Gastroesophageal sphincter (tissue), 4 donors: ENCODE measurements around the gene LSAMP. TPM values are rescaled to one million over a fixed set of nuclear protein-coding genes. Genes with fewer than 3 reads are reported as not detected.
A peak's percentile ranks its signal among the peaks of the same experiment; 100 is the strongest.
"Not testable (repeated sequence)": the region's sequence is repeated elsewhere in the genome, so short reads cannot be mapped to it uniquely, and the experiment has no call there.

Source experiments
- ATAC-seq: fragments of 150-250 bp; one replicate; pipeline ENCODE4 v1.9.1; 2016; ENCODE audit warnings: mild to moderate bottlenecking, moderate library complexity
- H3K27ac ChIP-seq, 4 donors: fragments of 200-600 bp; sonication (generic) in 3 of 4; 1 replicate in 3 of 4; 2 replicates in 1 of 4; pipeline ENCODE4 v1.5.1; 2016 to 2019
- H3K27me3 ChIP-seq: fragments of 200-600 bp; sonication (generic); one replicate; pipeline ENCODE4 v1.5.1; 2019
- H3K36me3 ChIP-seq, 2 donors: fragments of 200-600 bp; sonication (generic); one replicate each; pipeline ENCODE4 v1.5.1; 2019; ENCODE audit warnings: control low read depth in 1 of 2
- H3K4me1 ChIP-seq, 3 donors: fragments of 200-600 bp; sonication (generic); 1 replicate in 2 of 3; 2 replicates in 1 of 3; pipeline ENCODE4 v1.5.1; 2016 to 2019; ENCODE audit warnings: control low read depth in 2 of 3
- H3K4me3 ChIP-seq, 2 donors: fragments of 200-600 bp; sonication (generic); one replicate each; pipeline ENCODE4 v1.5.1; 2019; ENCODE audit warnings: mild to moderate bottlenecking in 1 of 2, moderate library complexity in 1 of 2
- H3K9me3 ChIP-seq, 3 donors: fragments of 200-600 bp; sonication (generic); one replicate each; pipeline ENCODE4 v1.5.1; 2017 to 2019; ENCODE audit warnings: control low read depth in 2 of 3
- EP300 ChIP-seq: sonication (generic); formaldehyde crosslinking; IDR thresholded peaks from one replicate; pipeline ENCODE4 v1.6.1; 2017; ENCODE audit warnings: antibody characterized with exemption, mild to moderate bottlenecking
- POLR2A ChIP-seq, 2 donors: fragments of 450-650 bp; IDR thresholded peaks; one replicate each; pipeline ENCODE4 v1.6.1; 2017; ENCODE audit warnings: antibody characterized with exemption in 2 of 2, mild to moderate bottlenecking in 2 of 2, moderate library complexity in 1 of 2
- POLR2AphosphoS5 ChIP-seq: sonication (generic); formaldehyde crosslinking; IDR thresholded peaks from one replicate; pipeline ENCODE4 v1.6.1; 2017; ENCODE audit warnings: antibody characterized with exemption
- WGBS, 2 donors: methylation state at CpG; one replicate each; pipeline ENCODE4 v1.1.5; 2018; ENCODE audit warnings: low coverage in 1 of 2; 5-methylcytosine and 5-hydroxymethylcytosine counted together
- total RNA-seq, 4 donors: library from RNA; depleted of rRNA; stranded (reverse); fragments of >200 nt; gene quantifications; one replicate each; pipeline ENCODE4 v1.1.0, GENCODE V29; 2016
- TF ChIP-seq, protein P1 (sequence below), 4 experiments: fragments of 200-600 bp in 2 of 4; fragments of 450-650 bp in 2 of 4; sonication (generic) in 1 of 4; IDR thresholded peaks; one replicate each; pipeline ENCODE4 v1.5.1; 2017 to 2019; ENCODE audit warnings: antibody characterized with exemption in 4 of 4, mild to moderate bottlenecking in 2 of 4, moderate library complexity in 2 of 4

The LSAMP gene
- total RNA-seq, 4 donors from 2014 or later: 1.5 to 9.3 (median 3.6) TPM

DNA sequence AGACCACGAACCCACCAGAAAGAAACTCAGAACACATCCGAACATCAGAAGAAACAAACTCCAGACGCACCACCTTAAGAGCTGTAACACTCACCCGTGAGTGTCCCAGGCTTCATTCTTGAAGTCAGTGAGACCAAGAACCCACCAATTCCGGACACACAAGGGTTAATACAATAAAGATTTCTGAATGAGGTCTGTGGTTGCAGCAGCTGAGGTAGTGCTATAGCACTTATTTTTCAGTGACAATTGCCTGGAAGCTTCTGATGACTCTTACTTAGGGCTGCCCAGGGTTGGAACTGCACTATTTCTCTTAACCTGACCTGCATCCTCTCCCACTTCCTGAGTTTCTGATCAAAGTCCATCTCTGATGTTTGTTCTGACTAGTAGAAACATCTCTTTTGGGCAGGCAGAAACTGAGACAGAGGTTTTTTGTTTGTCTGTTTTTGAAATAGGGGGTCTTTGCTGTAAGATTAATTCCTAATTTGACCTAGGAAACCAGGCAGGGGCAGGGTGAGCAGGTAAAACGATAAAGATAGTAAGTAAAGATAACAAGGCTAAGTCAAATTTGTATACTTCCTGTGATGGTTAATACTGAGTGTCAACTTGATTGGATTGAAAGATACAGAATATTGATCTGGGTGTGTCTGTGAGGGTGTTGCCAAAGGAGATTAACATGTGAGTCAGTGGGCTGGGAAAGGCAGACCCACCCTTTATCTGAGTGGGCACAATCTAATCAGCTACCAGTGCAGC, 652.9 kb downstream of the LSAMP start:
- TF ChIP-seq EP300 (no peak), POLR2AphosphoS5 (no peak), POLR2A (IDR thresholded peaks at IDR 0.05) (no peak)
- no peak overlapping the region for H3K4me3 ChIP-seq

DNA sequence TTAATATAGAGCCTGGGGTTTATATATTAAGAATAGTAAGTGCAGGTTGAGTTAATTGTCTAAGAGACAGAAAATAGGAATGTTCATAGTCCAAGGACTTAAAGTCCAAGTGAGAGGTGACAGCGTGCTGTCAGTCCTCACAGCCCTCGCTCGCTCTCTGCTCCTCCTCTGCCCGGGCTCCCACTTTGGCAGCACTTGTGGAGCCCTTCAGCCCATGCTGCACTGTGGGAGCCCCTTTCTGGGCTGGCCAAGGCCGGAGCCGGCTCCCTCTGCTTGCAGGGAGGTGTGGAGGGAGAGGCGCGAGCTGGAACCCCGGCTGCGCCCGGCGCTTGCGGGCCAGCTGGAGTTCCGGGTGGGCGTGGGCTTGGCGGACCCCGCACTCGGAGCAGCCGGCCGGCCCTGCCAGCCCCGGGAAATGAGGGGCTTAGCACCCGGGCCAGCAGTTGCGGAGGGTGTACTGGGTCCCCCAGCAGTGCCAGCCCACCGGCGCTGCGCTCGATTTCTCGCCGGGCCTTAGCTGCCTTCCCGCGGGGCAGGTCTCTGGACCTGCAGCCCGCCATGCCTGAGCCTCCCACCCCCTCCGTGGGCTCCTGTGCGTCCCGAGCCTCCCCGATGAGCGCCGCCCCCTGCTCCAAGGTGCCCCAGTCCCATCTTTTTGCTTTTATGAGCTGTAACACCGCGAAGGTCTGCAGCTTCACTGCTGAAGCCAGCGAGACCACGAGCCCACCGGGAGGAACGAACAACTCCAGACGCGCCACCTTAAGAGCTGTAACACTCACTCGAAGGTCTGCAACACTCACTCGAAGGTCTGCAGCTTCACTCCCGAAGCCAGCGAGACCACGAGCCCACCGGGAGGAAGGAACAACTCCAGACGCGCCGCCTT, 653.8 kb downstream of the LSAMP start:
- not testable (repeated sequence) for H3K4me3 ChIP-seq, H3K4me1 ChIP-seq, ATAC-seq, H3K27me3 ChIP-seq, H3K9me3 ChIP-seq, H3K36me3 ChIP-seq, H3K27ac ChIP-seq
- 88 to 100% methylated on average over 1 to 24 of the region's 55 CpGs for WGBS, 2 donors

More for the DNA sequence above, 652.9 kb downstream of the LSAMP start:
- 62 to 69% methylated on average over 2 to 6 of the region's 6 CpGs for WGBS, 2 donors
- Histone ChIP-seq H3K4me1 (no peaks in the 10 kb centered on the region), H3K27me3 (no peaks in the 10 kb centered on the region), H3K36me3 (no peaks in the 10 kb centered on the region), H3K9me3 (no peaks in the 10 kb centered on the region), H3K27ac (no peak overlapping the region)
- no peak for ATAC-seq

DNA sequence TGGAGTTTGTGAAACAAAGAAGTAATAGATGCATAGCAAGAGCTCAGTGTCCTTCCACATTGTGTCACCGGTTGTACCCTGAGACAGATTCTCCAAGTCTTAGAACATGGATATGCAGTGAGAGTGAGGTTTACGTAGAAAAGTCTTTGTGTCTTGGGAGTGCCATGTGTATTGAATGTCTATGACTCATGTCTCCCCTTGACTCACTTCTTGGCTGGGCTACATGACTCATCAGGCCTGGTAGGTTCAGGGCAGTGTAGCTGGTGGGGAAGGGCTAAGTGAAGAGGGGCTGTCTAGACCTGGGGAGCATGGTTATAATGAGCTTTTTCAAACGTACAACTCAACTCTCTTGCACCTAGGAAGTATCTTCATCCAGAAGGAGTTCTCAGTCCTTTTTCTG, 654.5 kb downstream of the LSAMP start:
- WGBS, 2 donors: 41 to 88% methylated on average over 1 to 3 of the region's 3 CpGs
- Histone ChIP-seq H3K9me3 (no peaks in the 10 kb centered on the region), H3K27me3 (no peaks in the 10 kb centered on the region), H3K36me3 (no peaks in the 10 kb centered on the region), H3K27ac (no peak overlapping the region), H3K4me1 (no peaks in the 10 kb centered on the region), H3K4me3 (no peak overlapping the region)
- peak; percentile 53 for ATAC-seq
- TF ChIP-seq, protein P1, sequence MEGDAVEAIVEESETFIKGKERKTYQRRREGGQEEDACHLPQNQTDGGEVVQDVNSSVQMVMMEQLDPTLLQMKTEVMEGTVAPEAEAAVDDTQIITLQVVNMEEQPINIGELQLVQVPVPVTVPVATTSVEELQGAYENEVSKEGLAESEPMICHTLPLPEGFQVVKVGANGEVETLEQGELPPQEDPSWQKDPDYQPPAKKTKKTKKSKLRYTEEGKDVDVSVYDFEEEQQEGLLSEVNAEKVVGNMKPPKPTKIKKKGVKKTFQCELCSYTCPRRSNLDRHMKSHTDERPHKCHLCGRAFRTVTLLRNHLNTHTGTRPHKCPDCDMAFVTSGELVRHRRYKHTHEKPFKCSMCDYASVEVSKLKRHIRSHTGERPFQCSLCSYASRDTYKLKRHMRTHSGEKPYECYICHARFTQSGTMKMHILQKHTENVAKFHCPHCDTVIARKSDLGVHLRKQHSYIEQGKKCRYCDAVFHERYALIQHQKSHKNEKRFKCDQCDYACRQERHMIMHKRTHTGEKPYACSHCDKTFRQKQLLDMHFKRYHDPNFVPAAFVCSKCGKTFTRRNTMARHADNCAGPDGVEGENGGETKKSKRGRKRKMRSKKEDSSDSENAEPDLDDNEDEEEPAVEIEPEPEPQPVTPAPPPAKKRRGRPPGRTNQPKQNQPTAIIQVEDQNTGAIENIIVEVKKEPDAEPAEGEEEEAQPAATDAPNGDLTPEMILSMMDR (IDR thresholded peaks at IDR 0.05): no peak
- TF ChIP-seq POLR2AphosphoS5: no peak
- TF ChIP-seq POLR2A (IDR thresholded peaks at IDR 0.05): no peak
- no peak for TF ChIP-seq EP300

DNA sequence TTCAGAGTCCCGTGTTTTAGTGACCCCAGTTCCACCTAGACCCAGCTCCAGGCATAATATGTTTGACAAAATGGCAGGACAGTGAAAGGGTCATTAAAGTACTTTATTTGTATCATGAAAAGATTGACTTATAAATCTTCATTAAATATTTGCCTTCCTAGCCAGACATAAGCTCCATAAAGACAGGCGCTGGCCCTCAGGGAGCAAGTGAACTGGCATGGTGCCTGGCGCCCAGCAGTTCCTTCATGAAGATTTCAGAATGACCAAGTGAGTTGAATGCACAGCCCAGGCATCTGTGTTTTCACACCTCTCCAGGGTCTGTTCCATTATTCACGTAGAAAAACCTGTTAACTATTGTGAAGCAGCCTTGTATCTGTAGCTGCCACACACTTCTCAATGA, 655.8 kb downstream of the LSAMP start:
- H3K27ac ChIP-seq: no peak overlapping the region
- no peak for TF ChIP-seq POLR2A (IDR thresholded peaks at IDR 0.05)
- TF ChIP-seq, protein P1 (IDR thresholded peaks at IDR 0.05): no peak
- no peak for TF ChIP-seq EP300
- no peak for TF ChIP-seq POLR2AphosphoS5

DNA sequence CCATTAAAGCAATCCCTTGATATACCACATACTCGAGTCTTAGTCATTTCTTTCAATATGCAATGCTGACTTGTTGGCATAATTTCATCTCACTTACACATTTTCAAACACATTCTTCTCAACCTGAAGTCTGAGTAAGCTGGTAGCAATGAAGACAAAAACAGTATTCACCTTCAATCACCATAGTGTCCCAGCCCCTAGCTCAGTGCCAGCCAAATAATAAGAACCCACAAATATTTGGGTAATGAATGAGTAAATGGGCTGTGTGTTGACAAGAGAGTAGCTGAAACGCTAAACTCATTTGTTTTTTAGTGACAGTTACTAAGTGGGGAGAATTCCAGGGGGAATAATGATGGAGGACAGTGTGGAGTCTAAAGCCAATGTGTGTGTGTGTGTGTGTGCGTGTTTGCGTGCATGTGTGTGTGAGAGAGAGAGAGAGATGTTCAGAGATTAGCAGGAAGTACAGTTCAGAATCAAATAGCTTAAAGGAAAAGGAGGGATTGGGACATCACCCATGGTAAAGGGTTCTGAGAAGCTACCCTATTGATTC, 656.3 kb downstream of the LSAMP start:
- no peaks in the 10 kb centered on the region for H3K27me3 ChIP-seq
- WGBS, 2 donors: 41 to 48% methylated on average over 4 of the region's 4 CpGs
- no peaks in the 10 kb centered on the region for H3K9me3 ChIP-seq
- H3K27ac ChIP-seq: no peak overlapping the region
- H3K4me3 ChIP-seq: no peak overlapping the region
- ATAC-seq: no peak
- TF ChIP-seq POLR2AphosphoS5 (no peak), POLR2A (IDR thresholded peaks at IDR 0.05) (no peak), EP300 (no peak)
- TF ChIP-seq, protein P1 (IDR thresholded peaks at IDR 0.05): no peak
- no peaks in the 10 kb centered on the region for H3K36me3 ChIP-seq
- H3K4me1 ChIP-seq: peaks cover 0 to 13% (median 0%) of the 10 kb centered on the region in 3 donors

More for the DNA sequence above, 655.8 kb downstream of the LSAMP start:
- Histone ChIP-seq H3K4me3 (no peak overlapping the region), H3K27me3 (no peaks in the 10 kb centered on the region), H3K4me1 (peaks cover 0 to 10% (median 0%) of the 10 kb centered on the region in 3 donors), H3K9me3 (no peaks in the 10 kb centered on the region), H3K36me3 (no peaks in the 10 kb centered on the region)
- no peak for ATAC-seq
- 91 to 100% methylated on average over 3 to 4 of the region's 4 CpGs for WGBS, 2 donors
